Upper lobe of right lung (tissue), 1 donor: ENCODE data around the gene FKBP15. TPM values are rescaled to one million over a fixed set of nuclear protein-coding genes. Genes with fewer than 3 reads are reported as not detected.

Experiments
- ATAC-seq: fragments of 200-7000 bp; cut with Tn5 transposase; one replicate; pipeline ENCODE4 v1.9.1; 2020; ENCODE audit warnings: mild to moderate bottlenecking, moderate library complexity
- DNase-seq: peaks from one replicate; pipeline ENCODE4 v3.0.0-alpha.2; 2020
- H3K27ac ChIP-seq: fragments of 200-600 bp; one replicate; pipeline ENCODE4 v1.8.0; 2022
- H3K27me3 ChIP-seq: fragments of 200-600 bp; one replicate; pipeline ENCODE4 v1.8.0; 2022; ENCODE audit warnings: mild to moderate bottlenecking
- H3K36me3 ChIP-seq: fragments of 200-600 bp; one replicate; pipeline ENCODE4 v1.8.0; 2022
- H3K4me1 ChIP-seq: fragments of 200-600 bp; one replicate; pipeline ENCODE4 v1.8.0; 2022
- H3K4me3 ChIP-seq: fragments of 200-600 bp; one replicate; pipeline ENCODE4 v1.8.0; 2022; ENCODE audit warnings: mild to moderate bottlenecking
- H3K9me3 ChIP-seq: fragments of 200-600 bp; one replicate; pipeline ENCODE4 v1.8.0; 2022
- intact Hi-C: fragments of 100-400 bp; cut with DNase I; formaldehyde crosslinking; loops from one replicate; pipeline ENCODE4 v1.11.0; 2022
- total RNA-seq: library from RNA; stranded (reverse); fragmentation: NEBNext Ultra II Directional; extraction: Animal tissue kit (Norgen Biotek cat#: 25700); gene quantifications from one replicate; pipeline ENCODE4 v1.2.1, GENCODE V29; 2021
- TF ChIP-seq, protein P1 (sequence below): fragments of 200-600 bp; IDR thresholded peaks from one replicate; pipeline ENCODE4 v1.8.0; 2022; ENCODE audit warnings: antibody characterized with exemption
- donor health status: DM: no; HTN: yes; CAD: no; lungs with severe emphysema.

FKBP15 gene
- total RNA-seq, 1 donor from 2014 or later, result 60.6 TPM

- DNase-seq, result no peak
- no peak overlapping the region for H3K4me3 ChIP-seq
- intact Hi-C loops, result no loop called here
- no peak for ATAC-seq
- H3K27me3 ChIP-seq, result no peaks in the 10 kb centered on the region
- H3K36me3 ChIP-seq, result peaks cover 100% of the 10 kb centered on the region
- TF ChIP-seq, protein P1, sequence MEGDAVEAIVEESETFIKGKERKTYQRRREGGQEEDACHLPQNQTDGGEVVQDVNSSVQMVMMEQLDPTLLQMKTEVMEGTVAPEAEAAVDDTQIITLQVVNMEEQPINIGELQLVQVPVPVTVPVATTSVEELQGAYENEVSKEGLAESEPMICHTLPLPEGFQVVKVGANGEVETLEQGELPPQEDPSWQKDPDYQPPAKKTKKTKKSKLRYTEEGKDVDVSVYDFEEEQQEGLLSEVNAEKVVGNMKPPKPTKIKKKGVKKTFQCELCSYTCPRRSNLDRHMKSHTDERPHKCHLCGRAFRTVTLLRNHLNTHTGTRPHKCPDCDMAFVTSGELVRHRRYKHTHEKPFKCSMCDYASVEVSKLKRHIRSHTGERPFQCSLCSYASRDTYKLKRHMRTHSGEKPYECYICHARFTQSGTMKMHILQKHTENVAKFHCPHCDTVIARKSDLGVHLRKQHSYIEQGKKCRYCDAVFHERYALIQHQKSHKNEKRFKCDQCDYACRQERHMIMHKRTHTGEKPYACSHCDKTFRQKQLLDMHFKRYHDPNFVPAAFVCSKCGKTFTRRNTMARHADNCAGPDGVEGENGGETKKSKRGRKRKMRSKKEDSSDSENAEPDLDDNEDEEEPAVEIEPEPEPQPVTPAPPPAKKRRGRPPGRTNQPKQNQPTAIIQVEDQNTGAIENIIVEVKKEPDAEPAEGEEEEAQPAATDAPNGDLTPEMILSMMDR, result no peak
- H3K9me3 ChIP-seq, result no peaks in the 10 kb centered on the region
- no peaks in the 10 kb centered on the region for H3K4me1 ChIP-seq
- no peak overlapping the region for H3K27ac ChIP-seq
Observed at GRCh38 chr9:113181165-113181564, 39.9 kb downstream of the FKBP15 start.

DNA sequence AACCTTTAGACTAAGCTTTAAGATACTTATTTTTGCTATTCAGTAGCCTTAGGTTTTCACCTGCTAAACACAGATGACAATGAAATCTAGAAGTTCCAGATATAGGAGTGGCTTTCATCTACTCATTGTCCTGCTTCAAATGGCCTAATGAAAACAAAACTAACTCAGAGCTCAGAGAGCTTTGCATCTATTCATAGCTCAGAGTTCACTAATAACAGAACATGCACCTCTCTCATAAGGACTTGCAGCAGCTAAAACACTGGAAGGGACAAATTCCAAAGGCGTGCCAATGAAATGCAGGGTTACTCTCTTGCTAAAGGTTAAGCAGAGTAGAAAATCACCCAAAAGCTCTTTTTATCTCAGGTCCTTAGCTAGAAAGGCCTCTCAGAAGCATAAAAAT is 41.2 kb downstream of the FKBP15 start:
- no peak overlapping the region for H3K27ac ChIP-seq
- H3K4me1 ChIP-seq, result no peaks in the 10 kb centered on the region
- TF ChIP-seq, protein P1, result no peak
- no peak overlapping the region for H3K4me3 ChIP-seq
- ATAC-seq (no peak), DNase-seq (no peak)
- H3K9me3 ChIP-seq, result no peaks in the 10 kb centered on the region
- H3K27me3 ChIP-seq, result no peaks in the 10 kb centered on the region
- peaks cover 99% of the 10 kb centered on the region for H3K36me3 ChIP-seq
- intact Hi-C loops, result no loop called here

DNA sequence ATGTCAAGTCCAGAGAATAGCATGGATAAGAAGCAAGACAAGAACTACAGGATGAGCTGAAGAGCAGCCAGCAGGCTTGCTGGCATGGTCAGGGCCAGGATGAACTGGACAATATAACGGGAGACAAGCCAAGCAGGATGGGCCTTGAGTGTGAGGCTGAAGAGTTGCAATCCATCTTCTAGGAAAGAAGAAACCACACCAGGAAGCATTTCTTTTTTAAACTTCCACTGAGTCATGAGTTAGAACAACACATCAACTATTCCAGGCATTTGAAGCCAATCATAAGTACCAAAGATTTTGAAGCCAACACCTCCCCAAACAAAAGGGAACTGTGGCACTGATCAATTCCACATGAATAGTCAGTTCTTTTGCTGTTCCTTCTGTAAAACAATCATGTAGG is 43.0 kb downstream of the FKBP15 start:
- intact Hi-C loops, result no loop called here
- H3K4me3 ChIP-seq, result no peak overlapping the region
- no peak for ATAC-seq
- no peak for DNase-seq
- H3K36me3 ChIP-seq, result peaks cover 96% of the 10 kb centered on the region
- no peak overlapping the region for H3K27ac ChIP-seq
- H3K4me1 ChIP-seq, result no peaks in the 10 kb centered on the region
- H3K27me3 ChIP-seq, result no peaks in the 10 kb centered on the region
- no peaks in the 10 kb centered on the region for H3K9me3 ChIP-seq
- TF ChIP-seq, protein P1, result no peak

DNA sequence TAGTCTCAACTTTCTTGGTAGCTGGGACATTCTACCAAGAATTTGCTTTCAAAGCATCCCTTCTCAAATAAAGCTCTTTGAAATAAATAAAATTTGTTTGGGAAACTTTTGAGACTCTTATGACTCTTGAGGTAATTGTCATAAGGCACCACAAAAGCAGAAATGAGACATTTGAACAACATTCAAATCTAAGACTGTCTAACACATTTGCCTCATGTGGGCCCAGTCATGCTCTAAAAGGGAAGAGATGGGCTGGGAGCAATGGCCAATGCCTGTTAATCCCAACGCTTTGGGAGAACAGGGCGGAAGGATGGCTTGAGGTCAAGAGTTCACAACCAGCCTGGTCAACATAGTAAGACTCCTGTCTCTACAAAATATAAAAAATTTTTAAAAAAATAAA is 43.8 kb downstream of the FKBP15 start:
- no peaks in the 10 kb centered on the region for H3K4me1 ChIP-seq
- no peak overlapping the region for H3K27ac ChIP-seq
- DNase-seq (no peak), ATAC-seq (peak; percentile 47)
- TF ChIP-seq, protein P1, result no peak
- intact Hi-C loops, result no loop called here
- no peaks in the 10 kb centered on the region for H3K27me3 ChIP-seq
- no peak overlapping the region for H3K4me3 ChIP-seq
- H3K36me3 ChIP-seq, result peaks cover 96% of the 10 kb centered on the region
- H3K9me3 ChIP-seq, result no peaks in the 10 kb centered on the region

GRCh38 chr9:113176803-113177202 is 44.3 kb downstream of the FKBP15 start:
- H3K9me3 ChIP-seq, result no peaks in the 10 kb centered on the region
- intact Hi-C loops, result no loop called here
- H3K27ac ChIP-seq, result no peak overlapping the region
- peaks cover 95% of the 10 kb centered on the region for H3K36me3 ChIP-seq
- DNase-seq, result no peak
- TF ChIP-seq, protein P1, result no peak
- H3K4me1 ChIP-seq, result no peaks in the 10 kb centered on the region
- no peaks in the 10 kb centered on the region for H3K27me3 ChIP-seq
- no peak overlapping the region for H3K4me3 ChIP-seq
- peak; percentile 82 for ATAC-seq

DNA sequence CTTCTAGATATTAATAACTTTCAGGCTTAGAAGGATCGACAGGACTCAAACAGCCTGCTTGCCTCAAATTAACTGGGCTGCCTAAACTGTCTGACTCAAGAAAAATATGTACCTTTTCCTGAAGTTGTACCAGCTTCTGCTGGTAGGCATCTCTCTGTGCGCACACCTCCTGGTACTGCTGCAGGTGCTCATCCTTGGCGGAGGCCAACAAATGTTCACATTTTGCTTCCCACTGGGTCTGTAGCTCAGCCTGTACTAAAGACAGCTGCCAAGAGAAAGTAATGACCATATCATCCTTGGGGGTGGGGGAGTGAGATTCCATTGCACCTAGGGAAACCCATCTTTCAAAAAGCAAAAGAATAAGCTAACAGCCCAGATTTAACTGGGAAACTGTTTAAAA is 47.7 kb downstream of the FKBP15 start:
- no peaks in the 10 kb centered on the region for H3K27me3 ChIP-seq
- peaks cover 94% of the 10 kb centered on the region for H3K36me3 ChIP-seq
- H3K27ac ChIP-seq, result no peak overlapping the region
- TF ChIP-seq, protein P1, result no peak
- intact Hi-C loops, result no loop called here
- DNase-seq (no peak), ATAC-seq (no peak)
- H3K9me3 ChIP-seq, result no peaks in the 10 kb centered on the region
- no peak overlapping the region for H3K4me3 ChIP-seq
- H3K4me1 ChIP-seq, result no peaks in the 10 kb centered on the region
